ENCODE results near the gene NCR1. TPM values are rescaled to one million over a fixed set of nuclear protein-coding genes. Genes with fewer than 3 reads are reported as not detected.
"Not testable (repeated sequence)": the region's sequence is repeated elsewhere in the genome, so short reads cannot be mapped to it uniquely, and the experiment has no call there.

NCR1 gene
- total RNA-seq, result not detected in 2 replicates

DNA sequence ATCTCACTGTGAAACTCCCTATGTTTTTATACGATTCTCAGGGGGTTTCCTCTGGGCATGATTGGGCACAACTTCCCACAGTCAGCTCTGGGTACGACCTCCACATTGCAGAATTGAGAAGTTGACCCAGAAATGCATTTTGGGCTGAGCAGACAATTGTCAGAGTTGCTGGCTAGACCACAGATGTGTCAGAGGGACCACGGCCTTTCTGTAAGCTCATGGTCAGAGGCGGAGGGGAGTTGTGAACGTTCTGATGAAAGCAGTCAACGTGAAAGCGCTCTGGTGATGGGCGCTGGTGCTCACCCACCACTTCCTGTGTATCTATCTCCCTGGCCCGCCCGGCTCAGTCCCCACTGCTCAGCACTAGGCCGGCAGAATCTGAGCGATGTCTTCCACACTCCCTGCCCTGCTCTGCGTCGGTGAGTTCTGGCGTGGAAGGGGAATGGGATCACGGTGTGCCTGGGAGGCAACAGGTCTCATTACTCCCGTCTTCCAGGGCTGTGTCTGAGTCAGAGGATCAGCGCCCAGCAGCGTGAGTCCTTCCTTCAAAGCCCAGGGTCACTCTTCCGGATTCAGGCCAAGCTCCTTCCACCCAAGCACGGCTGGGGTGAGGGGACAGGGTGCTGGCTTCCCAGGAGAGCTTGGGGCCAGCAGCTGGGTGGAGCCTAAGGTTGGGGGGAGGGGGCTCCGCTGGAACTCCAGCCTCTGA, at the start of gene NCR1:
Gene NCR1, plus strand, starts transcription at position 346 of the 709 bp plus-strand sequence. Its CDS starts 40 bp downstream, at position 386.
- no peak for DNase-seq (ENCODE audit: low read depth)

- not testable (repeated sequence) for DNase-seq (ENCODE audit: low read depth)
These were observed 47.5 kb upstream of the NCR1 start for GRCh38 chr19:54858476-54858875.

- DNase-seq (ENCODE audit: low read depth), result not testable (repeated sequence)
These were observed 46.5 kb upstream of the NCR1 start for GRCh38 chr19:54859421-54859820.

DNA sequence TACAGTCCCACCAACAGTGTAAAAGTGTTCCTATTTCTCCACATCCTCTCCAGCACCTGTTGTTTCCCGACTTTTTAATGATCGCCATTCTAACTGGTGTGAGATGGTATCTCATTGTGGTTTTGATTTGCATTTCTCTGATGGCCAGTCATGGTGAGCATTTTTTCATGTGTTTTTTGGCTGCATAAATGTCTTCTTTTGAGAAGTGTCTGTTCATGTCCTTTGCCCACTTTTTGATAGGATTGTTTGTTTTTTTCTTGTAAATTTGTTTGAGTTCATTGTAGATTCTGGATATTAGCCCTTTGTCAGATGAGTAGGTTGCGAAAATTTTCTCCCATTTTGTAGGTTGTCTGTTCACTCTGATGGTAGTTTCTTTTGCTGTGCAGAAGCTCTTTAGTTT, 42.5 kb upstream of the NCR1 start:
- DNase-seq (ENCODE audit: low read depth), result not testable (repeated sequence)

DNA sequence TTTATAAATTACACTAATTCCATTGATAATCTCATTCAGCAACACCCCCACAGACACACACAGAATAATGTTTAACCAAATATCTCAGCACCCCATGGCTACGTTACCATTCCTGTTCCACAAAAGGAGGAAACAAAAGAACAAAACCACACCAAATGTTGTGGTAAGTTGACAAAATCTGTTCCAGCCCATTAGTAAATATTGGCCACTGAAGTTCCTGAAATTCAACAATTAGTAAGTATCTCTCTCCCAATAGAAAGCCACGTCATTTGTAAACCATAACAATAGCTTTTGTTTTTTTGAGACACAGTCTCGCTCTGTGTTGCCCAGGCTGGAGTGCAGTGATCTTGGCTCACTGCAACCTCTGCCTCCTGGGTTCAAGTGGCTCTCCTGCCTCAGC, 34.3 kb upstream of the NCR1 start:
- no peak for DNase-seq (ENCODE audit: low read depth)

GRCh38 chr19:54873990-54874389, 32.0 kb upstream of the NCR1 start, which contains the start of gene FCAR:
Gene FCAR, plus strand, starts transcription at chr19:54874235. Its CDS starts 55 bp downstream, at chr19:54874290.
- DNase-seq (ENCODE audit: low read depth), result no peak

DNA sequence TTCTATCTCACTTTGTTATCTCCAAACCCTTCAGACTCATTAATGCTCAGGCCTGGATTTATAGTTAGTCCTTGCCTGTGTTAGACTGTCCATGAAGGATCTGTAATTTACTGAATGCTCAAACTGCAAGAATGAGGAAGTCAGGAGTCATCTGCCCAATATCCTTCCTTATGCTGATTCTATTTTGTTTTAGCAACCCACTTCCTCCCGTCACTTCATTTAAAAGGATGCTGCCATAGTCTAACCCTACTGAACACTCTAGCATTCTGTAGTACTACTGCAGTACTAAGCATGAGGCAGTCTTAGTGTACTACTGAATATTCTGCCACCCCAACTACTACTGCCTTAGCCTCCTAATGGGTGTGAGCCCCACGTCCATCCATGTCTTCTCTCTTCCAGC, 30.4 kb upstream of the NCR1 start:
- DNase-seq (ENCODE audit: low read depth), result no peak

DNA sequence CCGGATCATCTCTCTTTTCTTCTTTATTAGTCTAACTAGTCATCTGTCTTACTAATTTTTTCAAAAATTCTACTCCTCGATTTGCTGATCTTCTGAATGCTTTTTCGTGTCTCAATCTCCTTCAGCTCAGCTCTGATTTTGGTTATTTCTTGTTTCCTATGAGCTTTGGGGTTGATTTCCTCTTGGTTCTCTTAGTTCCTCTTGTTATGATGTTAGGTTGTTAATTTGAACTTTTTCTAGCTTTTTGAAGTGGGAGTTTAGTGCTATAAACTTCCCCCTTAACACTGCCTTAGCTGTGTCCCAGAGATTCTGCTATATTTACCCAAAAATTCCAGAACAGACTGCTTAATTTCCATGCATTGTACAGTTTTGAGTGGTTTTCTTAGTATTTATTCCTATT, 28.5 kb upstream of the NCR1 start:
- DNase-seq (ENCODE audit: low read depth), result no peak

DNA sequence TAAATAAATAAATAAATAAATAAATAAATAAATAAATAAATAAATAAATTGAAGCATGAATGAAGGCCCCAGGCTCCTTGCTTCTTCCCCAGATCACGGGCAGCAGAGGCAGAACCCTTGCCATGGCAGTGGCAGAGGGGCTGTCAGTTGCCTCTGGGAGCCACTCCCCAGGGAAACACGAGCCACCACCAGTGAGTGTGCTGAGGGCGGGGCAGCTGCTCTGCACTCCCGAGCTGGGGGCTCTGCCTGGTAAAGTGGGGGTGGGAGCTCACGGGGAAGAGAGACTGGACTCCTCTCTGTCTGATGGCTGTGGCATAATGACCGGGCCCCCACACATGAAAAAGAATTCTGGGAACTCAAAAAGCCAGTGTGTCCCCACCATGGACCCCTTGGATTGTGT, 24.1 kb upstream of the NCR1 start:
- no peak for DNase-seq (ENCODE audit: low read depth)

DNA sequence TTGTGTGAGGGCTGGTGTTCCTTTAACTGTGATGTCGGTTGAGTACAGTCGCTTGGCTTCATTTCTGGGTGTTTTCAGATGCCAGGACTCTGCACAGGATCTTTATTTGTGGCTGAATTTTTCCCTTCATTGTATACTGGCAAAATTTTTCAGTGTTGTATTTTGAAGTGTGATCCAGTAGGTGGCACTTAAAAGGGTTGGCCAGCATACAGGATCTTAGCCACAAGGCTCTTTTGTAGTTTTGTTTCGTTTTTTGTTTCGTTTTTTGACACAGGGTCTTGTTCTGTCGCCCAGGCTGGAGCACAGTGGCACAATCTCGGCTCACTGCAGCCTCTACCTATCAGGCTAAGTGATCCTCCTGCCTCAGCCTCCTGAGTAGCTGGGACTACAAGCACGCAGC, 23.2 kb upstream of the NCR1 start:
- no peak for DNase-seq (ENCODE audit: low read depth)

DNA sequence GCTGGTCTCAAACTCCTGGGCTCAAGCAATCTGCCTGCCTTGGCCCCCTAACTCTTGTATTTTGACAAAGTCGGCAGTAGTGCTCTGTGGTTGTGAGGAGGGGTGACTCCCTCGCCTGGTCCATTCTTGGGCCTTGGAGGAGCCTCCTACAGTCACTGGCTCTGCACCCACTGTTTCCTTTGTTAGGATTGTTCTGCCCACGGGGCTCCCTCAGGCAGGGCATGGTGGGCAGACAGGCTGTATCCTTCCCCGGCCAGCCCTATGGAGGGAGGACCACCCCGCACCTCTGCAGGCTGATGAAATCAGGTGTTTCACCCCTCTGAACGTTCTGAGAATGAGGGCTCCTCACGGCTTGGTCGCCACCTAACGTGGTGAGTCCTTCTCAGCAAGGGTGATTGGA, 22.7 kb upstream of the NCR1 start:
- DNase-seq (ENCODE audit: low read depth), result no peak

DNA sequence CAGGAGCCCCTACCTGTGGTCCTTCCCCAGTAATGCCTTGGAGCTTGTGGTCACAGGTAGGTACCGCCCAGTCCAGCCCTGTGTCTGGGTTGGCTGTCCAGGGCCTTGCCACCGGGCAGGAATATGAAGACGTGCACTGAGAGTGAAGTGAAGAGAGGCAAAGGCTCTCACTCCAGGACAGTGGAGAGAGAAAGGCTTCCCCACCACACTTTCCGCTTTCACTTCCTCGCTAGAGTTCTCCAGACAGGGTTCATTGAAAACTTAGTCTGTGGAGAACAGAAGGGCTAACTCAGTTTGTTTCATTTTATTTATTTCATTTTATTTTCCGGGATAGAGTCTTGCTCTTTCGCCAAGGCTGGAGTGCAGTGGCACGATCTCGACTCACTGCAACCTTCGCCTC, 17.7 kb upstream of the NCR1 start:
- no peak for DNase-seq (ENCODE audit: low read depth)

DNA sequence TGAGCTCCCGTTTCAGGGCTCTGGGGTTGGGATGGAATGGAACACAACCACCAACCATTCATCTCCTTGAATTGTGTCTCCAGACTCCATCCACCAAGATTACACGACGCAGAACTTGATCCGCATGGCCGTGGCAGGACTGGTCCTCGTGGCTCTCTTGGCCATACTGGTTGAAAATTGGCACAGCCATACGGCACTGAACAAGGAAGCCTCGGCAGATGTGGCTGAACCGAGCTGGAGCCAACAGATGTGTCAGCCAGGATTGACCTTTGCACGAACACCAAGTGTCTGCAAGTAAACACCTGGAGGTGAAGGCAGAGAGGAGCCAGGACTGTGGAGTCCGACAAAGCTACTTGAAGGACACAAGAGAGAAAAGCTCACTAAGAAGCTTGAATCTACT, 16.4 kb upstream of the NCR1 start:
- DNase-seq (ENCODE audit: low read depth), result no peak

- DNase-seq (ENCODE audit: low read depth), result no peak
These were observed 12.5 kb upstream of the NCR1 start for GRCh38 chr19:54893406-54893805.

DNA sequence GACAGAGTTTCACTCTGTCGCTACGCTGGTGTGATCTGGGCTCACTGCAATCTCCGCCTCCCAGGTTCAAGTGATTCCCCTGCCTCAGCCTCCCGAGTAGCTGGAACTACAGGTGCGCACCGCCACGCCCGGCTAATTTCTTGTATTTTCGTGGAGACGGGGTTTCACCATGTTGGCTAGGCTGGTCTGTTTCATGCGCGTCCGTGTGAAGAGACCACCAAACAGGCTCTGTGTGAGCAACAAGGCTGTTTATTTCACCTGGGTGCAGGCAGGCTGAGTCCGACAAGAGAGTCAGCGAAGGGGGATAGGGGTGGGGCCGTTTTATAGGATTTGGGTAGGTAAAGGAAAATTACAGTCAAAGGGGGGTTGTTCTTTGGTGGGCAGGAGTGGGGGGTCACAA, 11.8 kb upstream of the NCR1 start:
- not testable (repeated sequence) for DNase-seq (ENCODE audit: low read depth)

DNA sequence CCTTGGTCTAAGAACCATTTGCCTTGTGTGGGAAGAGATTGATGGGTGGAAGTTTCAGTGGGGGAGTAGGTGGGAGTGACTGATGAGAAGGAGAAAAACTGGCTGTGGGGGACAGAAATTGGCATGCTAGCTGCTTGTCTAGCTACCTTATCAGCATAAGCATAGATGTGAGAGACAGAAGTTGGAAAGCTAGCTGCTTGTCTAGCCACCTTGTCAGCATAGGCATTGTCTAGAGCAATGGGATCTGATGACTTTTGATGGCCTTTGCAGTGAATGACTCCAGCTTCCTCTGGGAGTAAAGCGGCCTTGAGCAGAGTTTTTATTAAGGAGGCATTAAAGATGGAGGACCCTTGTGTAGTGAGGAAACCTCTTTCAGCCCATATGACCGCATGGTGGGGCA, 9.9 kb upstream of the NCR1 start:
- no peak for DNase-seq (ENCODE audit: low read depth)

DNA sequence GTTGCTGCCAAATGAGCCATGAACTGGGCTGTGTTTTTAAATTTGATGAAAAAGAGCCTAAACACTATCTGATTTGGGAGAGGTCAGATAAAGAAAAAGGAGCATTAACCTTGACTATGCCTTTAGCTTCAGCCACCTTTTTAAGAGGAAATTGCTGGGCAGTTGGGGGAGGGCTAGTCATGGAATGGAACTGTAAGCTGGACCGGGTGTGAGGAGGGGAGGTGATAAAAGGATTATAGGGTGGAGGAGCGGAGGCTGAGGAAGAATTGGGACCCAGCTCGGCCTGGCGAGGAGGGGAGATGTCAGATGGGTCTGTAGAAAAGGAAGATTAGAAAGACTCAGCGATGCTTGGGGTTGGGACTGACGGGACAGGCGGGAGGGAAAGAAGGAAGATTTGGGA, 7.3 kb upstream of the NCR1 start:
- not testable (repeated sequence) for DNase-seq (ENCODE audit: low read depth)

GRCh38 chr19:54899646-54900045, 6.3 kb upstream of the NCR1 start:
- DNase-seq (ENCODE audit: low read depth), result not testable (repeated sequence)

- not testable (repeated sequence) for DNase-seq (ENCODE audit: low read depth)
These were observed 4.8 kb upstream of the NCR1 start for GRCh38 chr19:54901153-54901552.

DNA sequence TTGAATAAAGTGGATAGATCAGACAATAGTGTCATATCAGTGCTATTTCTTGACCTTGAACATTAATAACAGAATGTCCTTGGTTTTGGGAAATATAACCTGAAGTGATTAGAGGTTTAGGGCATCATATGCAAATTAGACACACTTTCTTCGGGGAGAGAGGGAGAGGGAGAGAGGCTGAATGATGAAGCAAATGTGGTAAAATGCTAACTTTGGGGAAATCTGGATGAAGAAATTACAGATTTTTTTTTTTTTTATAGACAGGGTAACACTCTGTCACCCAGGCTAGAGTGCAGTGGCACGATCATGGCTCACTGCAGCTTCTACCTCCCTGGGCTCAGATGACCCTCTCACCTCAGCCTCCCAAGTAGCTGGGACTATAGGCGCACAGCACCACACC, 3.9 kb upstream of the NCR1 start:
- DNase-seq (ENCODE audit: low read depth), result no peak

- DNase-seq (ENCODE audit: low read depth), result no peak
These were observed 2.6 kb upstream of the NCR1 start for GRCh38 chr19:54903303-54903702.

- not testable (repeated sequence) for DNase-seq (ENCODE audit: low read depth)
These were observed 1.7 kb upstream of the NCR1 start for GRCh38 chr19:54904261-54904660.

GRCh38 chr19:54905421-54905802, 536 bp upstream of the NCR1 start:
- DNase-seq (ENCODE audit: low read depth), result no peak

DNA sequence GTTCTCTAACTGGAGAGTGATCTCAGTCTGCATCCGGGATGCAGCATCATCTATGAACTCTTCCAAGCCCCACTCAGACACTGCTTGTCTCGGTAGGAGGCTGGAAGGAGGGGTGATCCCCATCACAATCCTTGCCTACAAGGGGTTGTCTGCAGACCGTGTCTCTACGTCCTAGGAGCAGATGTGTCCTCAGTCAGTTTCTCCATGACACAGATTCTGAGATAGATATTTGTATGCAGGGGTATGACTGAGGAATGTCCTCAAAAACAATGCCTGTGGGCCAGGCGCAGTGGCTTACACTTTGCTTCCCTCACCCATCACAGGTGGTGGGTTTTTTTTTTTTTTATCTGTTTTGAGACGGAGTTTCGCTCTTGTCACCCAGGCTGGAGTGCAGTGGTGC, 871 bp downstream of the NCR1 start:
- no peak for DNase-seq (ENCODE audit: low read depth)
